GM12878 (cell line): ENCODE results near the gene LCP1. TPM values are rescaled to one million over a fixed set of nuclear protein-coding genes. Genes with fewer than 3 reads are reported as not detected.

Experiments used
- ATAC-seq: fragments of 200-7000 bp; cut with Tn5 transposase; 3 replicates; pipeline ENCODE4 v1.9.1; 2020; ENCODE audit warnings: mild to moderate bottlenecking, moderate library complexity
- BruUV-seq: library from RNA; stranded (reverse); fragments of 400-500 nt; replicated peaks from 2 replicates; lab custom pipeline; 2021; lab: Mats Ljungman, UMichigan
- CTCF ChIA-PET: fragments of 300-600 bp; sonication (Branson Sonifier 250); formaldehyde crosslinking; extraction: SDS; loops from one replicate; lab custom pipeline; 2021; ENCODE audit warnings: inconsistent platforms; lab: Yijun Ruan, JAX
- POLR2A ChIA-PET: fragments of 350-600 bp; formaldehyde crosslinking; extraction: SDS; loops from one replicate; lab custom pipeline; 2021; ENCODE audit warnings: inconsistent platforms; lab: Charles Lee
- RAD21 ChIA-PET: fragments of 300-600 bp; sonication (Branson Sonifier 250); formaldehyde crosslinking; loops from one replicate; lab custom pipeline; 2023; ENCODE audit warnings: antibody characterized with exemption; ENCODE audit not compliant: unreplicated experiment; lab: Charles Lee
- SMC1A ChIA-PET: fragments of 300-600 bp; sonication (Branson Sonifier 250); formaldehyde crosslinking; loops from one replicate; lab custom pipeline; 2023; ENCODE audit not compliant: unreplicated experiment, uncharacterized antibody; lab: Charles Lee
- DNase-seq: peaks from one replicate; pipeline ENCODE4 v3.0.0-alpha.2; 2011; ENCODE audit warnings: low read depth, low spot score
- FAIRE-seq: peaks from 3 replicates; lab custom pipeline; 2011; peaks lifted over from hg19 to GRCh38; lab: Jason Lieb, UNC
- H2AFZ ChIP-seq: 2 replicates; pipeline ENCODE4 v1.6.0; 2011; ENCODE audit warnings: low read depth, low read length, control low read depth; ENCODE audit not compliant: control insufficient read depth
- H3K27ac ChIP-seq: 2 replicates; pipeline ENCODE4 v1.5.1; 2011; ENCODE audit warnings: control low read depth; ENCODE audit not compliant: control insufficient read depth, insufficient read depth
- H3K27me3 ChIP-seq, 2 experiments: replicated peaks in 1 of 2; 2 replicates each; pipeline versions ENCODE4 v1.6.0 to v1.6.1; 2011; ENCODE audit warnings: low read length in 1 of 2; ENCODE audit not compliant: control insufficient read depth in 2 of 2, insufficient read depth in 2 of 2
- H3K36me3 ChIP-seq, 2 experiments: 2 replicates each; pipeline ENCODE4 v1.5.1; 2011; ENCODE audit warnings: low read length in 1 of 2; ENCODE audit not compliant: control insufficient read depth in 2 of 2, insufficient read depth in 2 of 2
- H3K4me1 ChIP-seq: 2 replicates; pipeline ENCODE4 v1.6.1; 2011; ENCODE audit warnings: mild to moderate bottlenecking, low read length, moderate library complexity, mixed read lengths; ENCODE audit not compliant: control insufficient read depth, insufficient read depth
- H3K4me2 ChIP-seq: 2 replicates; pipeline ENCODE4 v1.6.0; 2011; ENCODE audit warnings: control low read depth; ENCODE audit not compliant: control insufficient read depth, insufficient read depth
- H3K4me3 ChIP-seq: fragments of 200-600 bp; sonication (generic); 2 replicates; pipeline ENCODE4 v1.5.1; 2016
- H3K79me2 ChIP-seq: 2 replicates; pipeline ENCODE4 v1.6.0; 2011; ENCODE audit warnings: low read length; ENCODE audit not compliant: control insufficient read depth, insufficient read depth
- H3K9ac ChIP-seq: 2 replicates; pipeline ENCODE4 v1.8.0; 2011; ENCODE audit warnings: low read length, control low read depth, mixed read lengths; ENCODE audit not compliant: control insufficient read depth, insufficient read depth
- H3K9me3 ChIP-seq: replicated peaks from 3 replicates; pipeline ENCODE4 v1.5.1; 2011; ENCODE audit warnings: mild to moderate bottlenecking, low read length; ENCODE audit not compliant: control insufficient read depth, insufficient read depth
- H4K20me1 ChIP-seq: 2 replicates; pipeline ENCODE4 v1.6.0; 2011; ENCODE audit not compliant: control insufficient read depth, insufficient read depth
- FOXK2 ChIP-seq: fragments of 450-650 bp; IDR thresholded peaks from 2 replicates; pipeline ENCODE4 v1.6.1; 2017; ENCODE audit warnings: mild to moderate bottlenecking, moderate library complexity
- IKZF2 ChIP-seq, 2 experiments: fragments of 450-650 bp; IDR thresholded peaks; 2 replicates each; pipeline ENCODE4 v1.6.1; 2017; ENCODE audit warnings: mild to moderate bottlenecking in 2 of 2, moderate library complexity in 2 of 2
- POLR2A ChIP-seq: IDR thresholded peaks from 2 replicates; pipeline ENCODE4 v1.6.1; 2011; ENCODE audit warnings: low read depth, mild to moderate bottlenecking, low read length
- POLR2AphosphoS5 ChIP-seq: IDR thresholded peaks from 2 replicates; pipeline ENCODE4 v1.6.1; 2011; ENCODE audit warnings: mild to moderate bottlenecking, low read length, inconsistent platforms
- RUNX3 ChIP-seq: IDR thresholded peaks from 2 replicates; pipeline ENCODE4 v1.6.1; 2012; ENCODE audit warnings: low read length, inconsistent platforms
- WGBS: methylation state at CpG from one replicate; pipeline ENCODE4 v1.1.6; 2016; ENCODE audit warnings: low lambda C conversion rate; ENCODE audit not compliant: insufficient replicate concordance, insufficient coverage; ENCODE audit errors: missing lambda C conversion rate; 5-methylcytosine and 5-hydroxymethylcytosine counted together
- in situ Hi-C: fragments of 300-500 bp; cut with MboI; formaldehyde crosslinking; loops from 9 replicates; pipeline ENCODE4 v1.14.3; 2018; ENCODE audit warnings: mixed read lengths
- intact Hi-C: fragments of 100-400 bp; cut with micrococcal nuclease; formaldehyde crosslinking; loops from one replicate; pipeline ENCODE4 v1.14.2; 2022; ENCODE audit not compliant: unreplicated experiment
- polyA plus RNA-seq, 11 experiments: library from polyadenylated mRNA; depleted of rRNA in 4 of 11; unstranded in 6 of 11; stranded (reverse) in 5 of 11; fragments of >200 nt; fragmentation: Nextera tagmentation in 4 of 11; fragmentation: Illumina TruSeq in 1 of 11; extraction: Ambion mirVana in 4 of 11; extraction: Trizol in 1 of 11; gene quantifications; 1 replicate in 1 of 11; 2 replicates in 10 of 11; pipeline versions ENCODE4 v1.2.1 to v1.2.3, GENCODE V29; 2011 to 2016; ENCODE audit warnings: inconsistent platforms in 2 of 11, missing spikeins in 2 of 11, low read depth in 1 of 11
- total RNA-seq, 4 experiments: library from RNA; depleted of rRNA in 3 of 4; stranded (reverse); fragments of >200 nt in 3 of 4; fragmentation: Illumina TruSeq in 1 of 4; extraction: Trizol in 1 of 4; gene quantifications; 2 replicates each; pipeline versions ENCODE4 v1.2.1 to v1.2.3, GENCODE V29; 2013 to 2021
- TF ChIP-seq, protein P1 (sequence below): IDR thresholded peaks from 2 replicates; pipeline ENCODE4 v1.6.1; 2011; ENCODE audit warnings: low read depth, mild to moderate bottlenecking, low read length, moderate library complexity, borderline replicate concordance; ENCODE audit errors: extremely low read depth
- TF ChIP-seq, protein P2 (sequence below): IDR thresholded peaks from 2 replicates; pipeline ENCODE4 v1.6.1; 2011; ENCODE audit warnings: borderline replicate concordance, low read depth, mild to moderate bottlenecking, moderate library complexity, mixed read lengths, low read length; ENCODE audit not compliant: insufficient read depth; ENCODE audit errors: extremely low read length

LCP1 gene
- total and polyA plus RNA-seq, 10 of the 15 experiments (the other 5 are each of a cell fraction or from before 2014, with no cell fraction given), result 775 to 2,201 (median 1,556) TPM

DNA sequence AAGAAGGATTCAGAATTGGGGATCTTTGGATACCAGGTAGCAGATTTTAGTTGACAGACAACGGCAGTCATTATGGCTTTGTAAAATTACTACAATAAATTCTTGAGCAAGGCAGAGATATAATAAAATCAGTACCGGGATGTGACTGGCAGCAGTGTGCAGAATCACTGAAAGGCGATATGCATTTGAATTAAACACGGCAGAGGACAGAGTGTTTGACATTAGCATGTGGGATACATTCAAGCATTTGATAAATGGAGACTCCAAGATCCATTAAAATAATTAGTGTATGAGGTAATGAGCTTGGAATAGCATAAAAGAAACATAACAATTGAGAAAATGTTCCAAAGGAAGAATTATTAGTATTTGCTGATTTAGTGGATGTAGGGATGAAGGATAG is 36.8 kb downstream of the LCP1 start:
- in situ Hi-C loops, result no loop called here

GRCh38 chr13:46143184-46143701 is 38.7 kb downstream of the LCP1 start:
- no peaks in the 10 kb centered on the region for H3K9me3 ChIP-seq
- H3K4me3 ChIP-seq, result no peak overlapping the region
- H3K4me1 ChIP-seq, result no peaks in the 10 kb centered on the region
- no peaks in the 10 kb centered on the region for H4K20me1 ChIP-seq
- ATAC-seq, result no peak; the same call in 2 of the 3 replicates
- ChIA-PET CTCF (interaction anchor here (0.9 to 7.2 kb wide), 6 partner anchors 9 to 414 kb away, joined by 3 to 42 read pairs (median 4); partner anchors contain the start of gene LCP1), SMC1A (interaction anchor here (0.5 to 2.7 kb wide), 5 partner anchors 9 to 149 kb away, joined by 3 to 12 read pairs (median 5); no protein-coding TSS in a partner anchor), RAD21 (no interaction called here), POLR2A (no interaction called here)
- intact Hi-C loops (no loop called here), in situ Hi-C loops (no loop called here)
- no peak for FAIRE-seq
- H3K79me2 ChIP-seq, result peaks cover 6% of the 10 kb centered on the region
- peaks cover 19 to 59% of the 10 kb centered on the region in 2 experiments for H3K36me3 ChIP-seq
- H2AFZ ChIP-seq, result no peak overlapping the region
- no peak for DNase-seq
- H3K9ac ChIP-seq, result no peak overlapping the region
- H3K27me3 ChIP-seq, result no peaks in the 10 kb centered on the region
- H3K4me2 ChIP-seq, result no peak overlapping the region
- H3K27ac ChIP-seq, result no peak overlapping the region
- TF ChIP-seq IKZF2 (IDR thresholded peaks at IDR 0.05) (no peak), POLR2A (0 out of 2 replicates have a peak, but pooled peaks have one; percentile 20)
- TF ChIP-seq, protein P1, sequence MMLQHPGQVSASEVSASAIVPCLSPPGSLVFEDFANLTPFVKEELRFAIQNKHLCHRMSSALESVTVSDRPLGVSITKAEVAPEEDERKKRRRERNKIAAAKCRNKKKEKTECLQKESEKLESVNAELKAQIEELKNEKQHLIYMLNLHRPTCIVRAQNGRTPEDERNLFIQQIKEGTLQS, result no peak
- 67% methylated on average over 4 of the region's 4 CpGs for WGBS
- BruUV-seq, result no TSS peak

More for the DNA sequence above, 36.8 kb downstream of the LCP1 start:
- no peaks in the 10 kb centered on the region for H3K4me1 ChIP-seq
- RAD21 ChIA-PET, result interaction anchor here (1.4 kb wide), 1 partner anchor 15 kb away, joined by 5 read pairs; no protein-coding TSS in a partner anchor
- no TSS peak for BruUV-seq
- peaks cover 7% of the 10 kb centered on the region for H3K79me2 ChIP-seq
- TF ChIP-seq FOXK2 (no peak), RUNX3 (no peak), POLR2AphosphoS5 (peak; percentile 11; the same call in 1 of the 2 replicates)
- TF ChIP-seq, protein P2, sequence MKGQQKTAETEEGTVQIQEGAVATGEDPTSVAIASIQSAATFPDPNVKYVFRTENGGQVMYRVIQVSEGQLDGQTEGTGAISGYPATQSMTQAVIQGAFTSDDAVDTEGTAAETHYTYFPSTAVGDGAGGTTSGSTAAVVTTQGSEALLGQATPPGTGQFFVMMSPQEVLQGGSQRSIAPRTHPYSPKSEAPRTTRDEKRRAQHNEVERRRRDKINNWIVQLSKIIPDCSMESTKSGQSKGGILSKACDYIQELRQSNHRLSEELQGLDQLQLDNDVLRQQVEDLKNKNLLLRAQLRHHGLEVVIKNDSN, result no peak
- no peak overlapping the region for H3K9ac ChIP-seq
- no peak for DNase-seq
- CTCF ChIA-PET, result interaction anchor here (0.6 to 1.9 kb wide), 4 partner anchors 13 to 22 kb away, joined by 3 to 10 read pairs (median 3); no protein-coding TSS in a partner anchor
- WGBS, result 97% methylated on average over 4 of the region's 4 CpGs
- no peak overlapping the region for H3K4me2 ChIP-seq
- no peaks in the 10 kb centered on the region for H4K20me1 ChIP-seq
- H3K27ac ChIP-seq, result no peak overlapping the region
- no peaks in the 10 kb centered on the region for H3K27me3 ChIP-seq
- SMC1A ChIA-PET, result interaction anchor here (0.5 to 1.2 kb wide), 5 partner anchors 8 to 338 kb away, joined by 3 to 5 read pairs (median 3); no protein-coding TSS in a partner anchor
- POLR2A ChIA-PET, result interaction anchor here (0.6 to 1.5 kb wide), 2 partner anchors 10 to 851 kb away, joined by 5 to 6 read pairs; no protein-coding TSS in a partner anchor
- no peak for FAIRE-seq
- no peak for ATAC-seq
- no peak overlapping the region for H3K4me3 ChIP-seq
- peaks cover 20 to 57% of the 10 kb centered on the region in 2 experiments for H3K36me3 ChIP-seq
- intact Hi-C loops, result no loop called here
- H2AFZ ChIP-seq, result no peak overlapping the region
- no peaks in the 10 kb centered on the region for H3K9me3 ChIP-seq
